Fibroblast of upper back skin (primary cell): Measurements from ENCODE around the gene KLHDC10.
"Not testable (repeated sequence)": the region's sequence is repeated elsewhere in the genome, so short reads cannot be mapped to it uniquely, and the experiment has no call there.

Experiments
- DNase-seq: peaks from one replicate; pipeline ENCODE4 v3.0.0-alpha.2; 2013

KLHDC10 gene, protein sequence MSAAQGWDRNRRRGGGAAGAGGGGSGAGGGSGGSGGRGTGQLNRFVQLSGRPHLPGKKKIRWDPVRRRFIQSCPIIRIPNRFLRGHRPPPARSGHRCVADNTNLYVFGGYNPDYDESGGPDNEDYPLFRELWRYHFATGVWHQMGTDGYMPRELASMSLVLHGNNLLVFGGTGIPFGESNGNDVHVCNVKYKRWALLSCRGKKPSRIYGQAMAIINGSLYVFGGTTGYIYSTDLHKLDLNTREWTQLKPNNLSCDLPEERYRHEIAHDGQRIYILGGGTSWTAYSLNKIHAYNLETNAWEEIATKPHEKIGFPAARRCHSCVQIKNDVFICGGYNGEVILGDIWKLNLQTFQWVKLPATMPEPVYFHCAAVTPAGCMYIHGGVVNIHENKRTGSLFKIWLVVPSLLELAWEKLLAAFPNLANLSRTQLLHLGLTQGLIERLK

DNA sequence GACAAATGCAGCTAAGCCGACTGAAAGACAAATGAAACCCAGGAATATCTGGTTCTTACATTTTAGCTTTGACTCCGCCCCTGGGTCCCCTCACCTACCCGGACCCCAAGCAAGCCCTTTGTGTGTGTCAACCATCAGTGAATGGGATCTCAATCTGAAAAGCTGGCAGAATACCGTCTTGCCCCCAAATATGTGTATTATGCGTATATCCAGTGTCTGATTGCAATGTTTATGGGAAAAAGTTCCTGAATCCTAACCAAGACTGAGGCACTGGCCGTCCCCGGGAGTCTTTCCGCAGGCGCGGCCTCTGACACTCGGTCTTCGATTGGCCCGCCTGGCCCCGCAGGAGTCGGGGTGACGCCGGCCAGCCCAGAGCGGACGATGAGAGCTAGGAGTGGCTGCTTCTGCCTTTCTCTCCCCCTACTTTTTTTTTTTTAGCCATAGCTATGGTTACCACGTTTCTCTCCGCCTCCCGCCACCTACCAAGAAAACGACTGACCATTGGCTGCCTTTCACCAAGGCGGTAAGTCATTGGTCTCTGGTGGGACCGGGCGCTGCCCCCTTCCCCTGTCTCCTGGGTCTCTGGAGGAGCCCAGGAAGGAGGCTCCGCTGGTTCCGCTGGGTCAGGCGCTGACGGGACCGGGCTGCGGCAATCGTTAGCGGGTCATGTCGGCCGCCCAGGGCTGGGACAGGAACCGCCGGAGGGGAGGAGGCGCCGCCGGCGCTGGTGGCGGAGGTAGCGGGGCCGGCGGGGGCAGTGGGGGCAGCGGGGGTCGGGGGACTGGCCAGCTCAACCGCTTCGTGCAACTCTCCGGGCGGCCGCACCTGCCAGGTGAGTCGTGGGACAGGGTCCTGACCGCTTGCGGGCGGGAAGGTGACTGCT, at the start of gene KLHDC10:
Gene KLHDC10 (plus strand): TSS at position 557 of the 883 bp plus-strand sequence. CDS start 110 bp downstream, at position 667.
- DNase-seq = peak; percentile 99

DNA sequence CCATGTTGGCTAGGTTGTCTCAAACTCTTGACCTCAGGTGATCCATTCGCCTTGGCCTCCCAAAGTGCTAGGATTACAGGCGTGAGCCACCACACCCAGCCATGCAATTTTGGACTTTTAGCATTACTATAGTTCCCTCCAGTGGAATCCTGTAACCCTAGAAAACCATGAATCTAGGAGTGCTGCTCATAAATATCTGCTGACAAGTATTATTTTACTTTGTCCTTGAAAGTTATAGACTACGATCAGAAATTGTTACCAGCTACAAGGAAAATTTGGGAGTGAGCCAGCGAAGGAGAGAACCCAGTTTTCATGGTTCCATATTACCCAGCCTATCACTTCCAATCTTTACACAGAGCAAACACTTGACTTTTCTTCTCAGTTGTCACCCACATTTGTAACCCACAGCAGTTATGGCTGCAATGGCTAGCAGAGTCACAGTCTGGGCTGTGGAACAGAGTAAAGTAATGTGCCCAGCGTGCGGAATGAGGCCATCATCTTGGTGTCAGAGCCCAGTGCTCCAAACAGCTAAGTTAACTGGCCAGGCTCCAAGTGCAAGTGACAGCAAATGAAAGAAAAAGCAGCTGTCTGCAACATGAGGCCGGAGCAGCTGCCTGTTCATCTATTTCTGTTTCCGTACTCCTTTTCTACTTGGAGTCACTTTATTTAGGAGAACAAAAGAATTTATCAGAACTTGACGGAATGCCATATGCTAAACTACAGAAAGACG, 49.1 kb upstream of the KLHDC10 start:
- DNase-seq = no peak

DNA sequence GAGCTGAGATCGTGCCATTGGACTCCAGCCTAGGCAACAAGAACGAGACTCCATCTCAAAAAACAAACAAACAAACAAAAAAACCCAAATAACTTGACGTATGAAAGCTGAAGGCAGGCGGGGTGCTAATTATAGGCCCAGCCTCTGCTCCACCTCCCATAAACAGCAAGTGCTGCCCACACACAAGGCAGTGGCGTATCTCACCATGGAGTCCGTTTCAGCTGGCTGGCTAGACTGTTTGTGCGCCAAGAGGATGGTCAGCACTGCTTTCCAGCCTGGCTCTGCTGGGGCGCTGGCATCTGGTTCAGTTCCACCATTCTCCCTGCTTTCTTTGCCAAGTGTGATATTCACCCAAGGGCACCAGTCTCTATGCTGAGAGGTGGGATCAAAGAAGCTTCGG, 48.2 kb upstream of the KLHDC10 start:
- no peak for DNase-seq

DNA sequence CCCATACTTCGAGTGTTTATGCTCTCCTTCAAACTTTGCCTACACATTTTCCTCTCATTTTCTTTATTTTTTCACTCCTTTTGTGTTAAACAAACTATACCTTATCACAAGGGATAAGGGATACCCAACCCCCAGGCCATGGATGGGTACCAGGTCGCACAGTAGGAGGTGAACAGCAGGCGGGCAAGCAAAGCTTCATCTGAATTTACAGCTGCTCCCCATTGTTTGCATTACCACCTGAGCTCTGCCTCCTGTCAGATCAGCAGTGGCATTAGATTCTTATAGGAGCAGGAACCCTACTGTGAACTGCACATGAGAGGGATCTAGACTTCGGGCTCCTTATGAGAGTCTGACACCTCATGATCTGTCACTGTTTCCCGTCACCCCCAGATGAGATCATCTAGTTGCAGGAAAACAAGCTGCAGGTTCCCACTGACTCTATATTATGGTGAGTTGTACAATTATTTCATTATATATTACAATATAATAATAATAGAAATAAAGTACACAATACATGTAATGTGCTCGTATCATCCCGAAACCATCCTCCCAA, 47.6 kb upstream of the KLHDC10 start:
- DNase-seq = no peak

DNA sequence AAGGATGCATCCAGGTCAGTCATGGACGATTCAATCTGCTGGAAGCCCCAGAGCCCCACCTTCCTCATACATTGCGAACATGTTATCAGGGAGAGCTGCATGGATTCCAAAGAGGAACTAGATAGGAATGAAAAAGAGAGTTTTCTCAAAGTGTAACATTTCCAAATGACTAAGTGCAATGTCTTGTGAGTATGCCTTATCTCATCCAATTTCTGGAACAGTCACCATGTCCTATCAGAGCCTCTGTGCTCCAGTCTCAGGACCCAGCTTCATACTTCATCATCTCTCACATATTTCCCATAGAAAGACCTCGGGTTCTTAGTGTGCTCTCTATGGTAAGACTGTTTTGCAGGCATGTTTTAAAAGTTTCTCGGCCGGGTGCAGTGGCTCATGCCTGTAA, 45.9 kb upstream of the KLHDC10 start:
- no peak for DNase-seq

DNA sequence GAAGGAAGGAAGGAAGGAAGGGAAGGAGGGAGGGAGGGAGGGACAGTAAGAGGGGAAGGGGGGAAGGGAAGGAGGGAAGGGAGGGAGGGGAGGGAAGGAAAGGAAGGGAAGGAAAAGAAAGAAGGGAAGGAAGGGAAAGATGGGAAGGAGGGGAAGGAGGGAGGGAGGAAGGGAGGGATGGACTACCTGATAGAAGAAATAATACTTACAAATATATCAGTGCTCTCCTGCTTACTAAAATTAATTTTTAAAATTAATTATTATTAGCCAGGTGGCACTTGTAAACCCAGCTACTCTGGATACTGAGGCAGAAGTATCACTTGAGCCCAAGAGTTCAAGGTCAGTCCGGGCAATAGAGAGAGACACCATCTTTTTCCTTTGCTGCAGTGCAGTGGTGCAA, 37.6 kb upstream of the KLHDC10 start:
- no peak for DNase-seq

DNA sequence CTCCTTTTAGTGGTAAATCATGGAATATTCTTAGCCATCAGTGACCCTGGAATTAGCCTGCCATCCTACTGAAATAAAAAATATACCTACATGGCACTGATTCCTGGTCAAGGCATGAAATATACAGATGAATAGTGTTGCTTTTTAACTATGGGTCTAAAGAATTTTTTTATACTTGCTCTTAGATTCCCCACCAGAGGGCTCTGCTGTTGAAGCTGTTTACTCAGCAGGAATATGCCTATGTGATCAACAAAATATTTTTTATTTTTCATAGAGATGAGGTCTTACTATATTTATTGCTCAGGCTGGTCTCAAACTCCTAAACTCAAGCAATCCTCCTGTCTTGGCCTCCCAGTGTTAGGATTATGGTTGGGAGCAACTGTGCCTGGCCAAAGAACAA, 32.6 kb upstream of the KLHDC10 start:
- DNase-seq = no peak

DNA sequence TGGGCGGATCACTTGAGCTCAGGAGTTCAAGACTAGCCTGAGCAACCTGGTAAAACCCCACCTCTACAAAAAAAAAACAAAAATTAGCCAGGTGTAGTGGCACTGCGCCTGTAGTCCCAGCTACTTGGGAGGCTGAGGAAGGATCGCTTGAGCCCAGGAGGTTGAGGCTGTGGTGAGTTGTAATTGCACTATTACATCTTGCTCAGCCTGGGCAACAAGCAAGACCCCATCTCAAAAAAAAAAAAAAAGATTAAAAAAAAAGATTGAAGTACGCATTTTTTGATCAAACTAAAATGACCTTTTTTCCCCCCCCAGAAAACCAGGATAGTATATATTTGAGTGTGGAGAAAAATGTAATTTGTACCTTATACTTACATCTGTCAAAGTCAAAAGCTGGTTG, 29.8 kb upstream of the KLHDC10 start:
- no peak for DNase-seq

DNA sequence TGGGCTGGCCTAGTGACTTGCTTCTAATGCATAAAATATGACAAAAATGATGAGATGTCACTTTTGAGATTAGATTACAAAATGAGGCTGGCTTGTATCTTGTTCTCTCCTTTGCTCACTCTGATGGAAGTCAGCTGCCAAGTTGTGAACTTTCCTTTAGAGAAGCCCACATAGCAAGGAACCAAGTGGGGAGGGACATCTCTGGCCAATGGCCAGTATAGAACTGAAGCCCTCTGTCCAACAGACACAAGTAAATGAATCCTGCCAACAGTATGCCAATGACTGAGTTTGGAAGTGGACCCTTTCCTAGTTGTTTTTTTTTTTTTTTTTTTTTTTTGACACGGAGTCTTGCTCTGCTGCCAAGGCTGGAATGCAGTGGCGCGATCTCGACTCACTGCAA, 22.5 kb upstream of the KLHDC10 start:
- no peak for DNase-seq

DNA sequence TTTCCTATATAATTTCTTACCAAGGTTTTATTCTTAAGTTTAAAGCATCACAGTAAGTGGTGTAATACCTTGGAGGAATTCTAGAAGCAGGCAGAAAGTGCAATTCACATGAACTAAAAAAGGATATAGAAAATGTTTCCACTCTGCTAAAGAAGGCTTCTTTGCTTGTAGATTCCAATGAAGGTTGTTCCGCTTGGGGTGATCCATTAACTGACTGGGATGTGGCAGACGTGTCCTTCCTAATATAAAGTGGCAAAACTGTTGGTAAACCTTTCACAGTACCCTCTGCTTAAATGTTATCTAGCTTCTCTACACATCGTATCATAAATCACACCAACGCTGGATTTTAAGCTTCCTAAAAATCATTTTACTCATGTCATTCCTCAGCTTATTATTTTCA, 21.4 kb upstream of the KLHDC10 start:
- no peak for DNase-seq

DNA sequence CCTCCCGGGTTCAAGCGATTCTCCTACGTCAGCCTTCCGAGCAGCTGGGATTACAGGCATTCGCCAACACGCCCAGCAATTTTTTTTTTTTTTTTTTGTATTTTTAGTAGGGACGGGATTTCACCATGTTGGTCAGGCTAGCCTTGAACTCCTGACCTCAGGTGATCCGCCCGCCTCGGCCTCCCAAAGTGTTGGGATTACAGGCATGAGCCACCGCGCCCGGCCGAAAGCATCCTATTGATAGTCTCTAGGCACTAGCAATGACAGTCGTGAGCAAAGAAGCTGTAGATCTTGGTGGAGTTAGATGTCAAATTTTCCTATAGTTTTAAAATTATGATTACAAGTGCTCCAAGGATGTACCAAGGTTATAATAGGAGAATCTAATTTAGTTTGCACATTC, 18.1 kb upstream of the KLHDC10 start:
- not testable (repeated sequence) for DNase-seq

DNA sequence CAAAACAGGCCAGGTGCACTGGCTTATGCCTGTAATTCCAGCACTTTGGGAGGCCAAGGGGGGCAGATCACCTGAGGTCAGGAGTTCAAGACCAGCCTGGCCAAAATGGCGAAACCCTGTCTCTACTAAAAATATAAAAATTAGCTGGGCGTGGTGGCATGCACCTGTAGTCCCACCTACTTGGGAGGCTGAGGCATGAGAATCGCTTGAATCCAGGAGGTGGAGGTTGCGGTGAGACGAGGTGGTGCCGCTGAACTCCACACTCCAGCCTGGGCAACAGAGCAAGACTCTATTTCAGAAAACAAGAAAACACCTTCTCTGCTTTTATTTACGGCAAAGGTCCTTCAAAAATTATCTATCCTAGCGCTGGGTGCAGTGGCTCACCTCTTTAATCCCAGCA, 15.1 kb upstream of the KLHDC10 start:
- DNase-seq = not testable (repeated sequence)

DNA sequence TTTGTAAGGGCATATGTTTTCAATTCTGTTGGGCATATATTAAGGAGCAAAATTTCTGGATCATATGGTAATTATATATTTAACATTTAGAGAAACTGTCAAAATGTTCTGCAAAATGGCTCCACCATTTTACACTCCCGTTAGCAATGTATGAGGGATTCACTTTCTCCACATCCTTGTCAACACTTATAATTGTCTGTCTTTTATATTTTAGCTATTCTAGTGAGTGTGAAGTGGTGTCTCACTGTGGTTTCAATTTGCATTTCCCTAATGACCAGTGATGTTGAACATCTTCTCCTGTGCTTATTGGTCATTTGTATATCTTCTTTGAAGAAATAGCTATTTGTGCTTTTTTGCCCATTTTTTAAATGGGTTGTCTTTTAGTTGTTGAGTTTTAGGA, 8.1 kb upstream of the KLHDC10 start:
- no peak for DNase-seq

DNA sequence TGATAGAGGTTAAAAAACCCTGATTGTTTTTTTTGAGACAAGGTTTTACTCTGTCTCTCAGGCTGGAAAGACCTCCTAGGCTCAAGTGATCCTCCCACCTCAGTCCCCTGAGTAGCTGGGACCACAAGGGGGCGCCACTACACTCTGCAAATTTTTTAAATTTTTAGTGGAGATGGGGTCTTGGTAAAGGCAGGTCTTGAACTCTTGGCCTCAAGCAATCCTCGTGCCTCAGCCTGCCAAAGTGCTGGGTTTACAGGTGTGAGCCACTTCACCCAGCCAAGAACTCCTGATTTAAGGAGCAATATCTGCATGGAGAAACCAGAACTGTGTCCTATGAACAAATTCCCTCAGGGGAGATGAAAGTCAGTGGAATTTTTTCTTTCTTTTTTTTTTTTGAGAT, 7.3 kb upstream of the KLHDC10 start:
- DNase-seq = peak; percentile 48

DNA sequence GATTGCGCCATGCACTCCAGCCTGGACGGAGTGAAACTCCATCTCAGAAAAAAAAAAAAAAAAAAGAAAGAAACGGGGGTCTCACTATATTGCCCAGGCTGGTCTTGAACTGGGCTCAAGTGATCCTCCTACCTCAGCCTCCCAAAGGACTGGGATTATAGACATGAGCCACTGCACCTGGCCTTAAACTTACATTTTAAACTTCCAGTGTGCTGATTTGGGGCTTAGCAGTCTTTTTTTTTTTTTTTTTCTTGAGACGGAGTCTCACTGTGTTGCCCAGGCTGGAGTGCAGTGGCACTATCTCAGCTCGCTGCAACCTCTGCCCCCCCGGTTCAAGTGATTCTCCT, 5.8 kb upstream of the KLHDC10 start:
- not testable (repeated sequence) for DNase-seq

DNA sequence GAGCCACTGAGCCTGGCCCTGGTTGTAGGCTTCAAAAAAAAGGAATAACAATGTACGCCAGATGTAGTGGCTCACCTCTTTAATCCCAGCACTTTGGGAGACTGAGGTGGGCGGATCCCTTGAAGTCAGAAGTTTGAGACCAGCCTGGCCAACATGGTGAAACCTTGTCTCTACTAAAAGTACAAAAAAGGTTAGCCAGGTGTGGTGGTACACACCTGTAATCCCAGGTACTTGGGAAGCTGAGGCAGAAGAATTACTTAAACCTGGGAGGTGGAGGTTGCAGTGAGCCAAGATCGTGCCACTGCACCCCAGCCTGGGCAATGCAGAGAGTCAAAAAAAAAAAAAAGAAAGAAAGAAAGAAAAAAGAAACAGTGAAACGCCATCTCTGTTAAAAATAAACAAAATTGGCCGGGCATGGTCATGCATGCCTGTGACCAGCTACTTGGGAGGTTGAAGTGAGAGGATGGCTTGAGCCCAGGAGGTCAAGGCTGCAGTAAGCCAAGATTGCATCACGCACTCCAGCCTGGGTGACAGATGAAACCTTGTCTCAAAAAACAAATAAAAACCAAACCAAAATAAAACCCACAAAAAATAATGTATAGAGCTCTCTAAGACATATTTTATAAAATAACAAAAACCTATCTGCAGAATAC, 4.7 kb upstream of the KLHDC10 start:
- no peak for DNase-seq

DNA sequence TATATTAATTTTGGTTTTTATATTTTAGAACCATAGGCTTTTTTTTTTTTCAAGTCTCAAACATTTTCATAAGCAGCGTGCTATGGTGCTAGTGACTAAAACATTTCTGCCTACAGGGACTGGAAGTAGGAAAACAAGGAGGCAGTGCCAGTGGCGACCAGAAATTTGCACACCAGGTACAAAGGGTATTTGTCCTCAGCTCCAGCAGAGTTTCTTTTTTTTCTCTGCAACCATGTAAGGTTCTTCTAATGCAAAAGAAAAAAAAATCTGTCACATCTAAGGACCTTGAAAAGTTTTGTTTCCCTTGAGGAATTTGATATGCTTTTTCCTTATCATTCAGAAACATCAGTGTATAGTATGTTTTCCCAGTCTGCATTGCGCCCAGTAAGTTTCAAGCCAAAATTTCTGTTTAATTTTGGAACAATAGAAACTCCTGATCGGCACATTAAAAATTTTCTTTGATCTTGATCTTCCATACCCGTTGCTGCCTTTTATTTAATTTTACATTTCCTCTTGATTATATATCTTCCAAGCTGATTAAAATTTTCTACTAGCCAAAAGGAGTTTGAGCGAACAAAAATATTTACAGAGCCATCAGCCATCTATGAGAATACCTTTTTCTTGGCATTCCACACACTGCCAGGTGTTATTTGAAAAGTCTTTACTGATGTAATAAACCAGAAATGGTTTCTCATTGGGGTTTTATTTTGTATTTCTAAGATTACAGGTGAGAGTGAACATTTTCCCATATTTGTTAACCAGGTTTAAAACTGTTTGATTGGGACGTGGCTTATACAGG, 956 bp upstream of the KLHDC10 start:
- no peak for DNase-seq

DNA sequence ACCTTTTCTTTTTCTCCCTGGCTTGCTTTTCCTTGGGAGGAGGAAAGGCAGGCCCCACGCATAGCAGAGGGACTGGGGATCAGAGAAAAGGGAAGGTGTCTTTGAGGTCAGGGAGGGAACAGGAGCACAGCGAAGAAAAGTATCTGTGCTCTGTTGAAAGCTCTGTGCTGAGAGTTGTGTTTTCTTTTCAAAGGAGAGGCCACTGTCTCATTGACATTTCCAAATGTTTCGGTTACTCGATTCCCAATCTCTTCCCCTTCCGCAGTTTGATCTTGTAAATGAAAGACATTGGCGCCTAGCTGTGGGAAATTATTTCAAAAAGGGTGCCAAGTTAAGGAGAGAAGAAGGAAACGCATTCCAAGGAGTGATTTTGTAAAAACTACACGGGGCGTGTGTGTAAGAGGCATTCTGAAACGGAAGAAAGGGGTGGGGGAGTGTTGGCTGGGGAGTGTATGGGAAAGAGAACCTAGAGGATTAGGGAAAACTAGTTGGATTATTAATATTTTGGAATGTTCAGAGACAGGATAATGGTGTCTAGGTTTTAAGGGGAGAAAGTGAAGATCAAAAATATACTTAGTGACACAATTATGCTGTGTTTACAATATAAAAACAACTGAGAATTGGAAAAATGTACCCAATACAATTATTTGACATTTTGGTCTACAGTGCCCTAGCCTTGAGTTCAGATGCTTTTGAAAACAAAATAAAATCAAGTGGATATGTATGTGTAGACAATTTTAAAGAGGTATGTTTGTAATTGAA, 708 bp downstream of the KLHDC10 start:
- no peak for DNase-seq

DNA sequence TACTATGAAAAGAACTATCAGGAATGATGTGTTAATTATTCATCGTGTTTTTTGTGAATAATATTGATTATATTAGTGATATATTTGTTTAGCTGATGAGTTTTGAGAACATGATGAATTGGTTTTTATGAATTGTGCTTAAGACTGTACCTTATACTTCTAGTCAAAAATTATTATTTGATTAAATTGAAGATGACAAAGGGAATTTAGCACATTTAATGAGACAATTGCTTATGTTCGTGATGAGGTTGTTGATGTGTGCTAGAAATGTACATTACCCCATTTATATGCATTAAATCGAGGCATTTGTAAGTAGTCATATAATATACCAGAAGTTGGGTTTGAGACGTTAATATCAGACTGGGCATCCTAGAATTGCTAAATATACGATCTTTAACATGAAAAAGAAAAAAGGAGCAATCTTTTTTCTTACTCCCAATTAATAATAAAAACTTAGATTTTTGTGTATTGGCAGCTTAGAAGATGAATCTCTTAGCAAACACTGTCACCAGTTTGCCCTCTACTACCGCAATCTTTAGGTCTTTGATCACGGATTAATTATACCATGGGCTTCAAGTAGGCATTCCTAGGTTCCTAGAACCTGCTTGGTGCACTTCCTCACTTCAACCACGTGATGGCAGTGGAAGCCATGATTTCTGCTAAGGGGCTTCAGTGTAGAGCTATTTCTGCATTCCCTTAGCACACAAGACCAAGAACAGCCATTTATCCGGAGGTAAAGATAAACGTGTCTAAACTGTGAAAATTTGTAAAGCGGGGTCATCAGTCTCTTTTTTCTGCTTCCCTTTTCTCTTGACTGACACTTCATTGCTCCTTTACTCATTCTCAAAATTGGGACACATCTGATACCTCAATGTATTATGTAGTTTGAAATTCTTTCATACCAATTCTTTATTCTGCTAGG, 1.6 kb downstream of the KLHDC10 start:
- DNase-seq = peak; percentile 85
